HEK293 (cell line): ENCODE results near the gene AEBP2.

Experiments
- CTCF ChIA-PET: fragments of 350-600 bp; formaldehyde crosslinking; extraction: SDS; loops from one replicate; lab custom pipeline; 2021; ENCODE audit warnings: antibody characterized with exemption; lab: Yijun Ruan, JAX
- POLR2A ChIA-PET: fragments of 300-600 bp; formaldehyde crosslinking; extraction: SDS; loops from one replicate; lab custom pipeline; 2020; ENCODE audit warnings: antibody characterized with exemption, inconsistent platforms; lab: Yijun Ruan, JAX
- H3K27ac ChIP-seq: fragments of 200-500 bp; sonication (Bioruptor generic); 2 replicates; pipeline ENCODE4 v1.5.1; 2014; ENCODE audit warnings: low read depth, low read length, control low read depth, inconsistent platforms; ENCODE audit errors: extremely low read depth
- H3K36me3 ChIP-seq, 2 experiments: fragments of 200-500 bp in 1 of 2; sonication (Bioruptor generic) in 1 of 2; 1 replicate in 1 of 2; 2 replicates in 1 of 2; pipeline ENCODE4 v1.5.1; 2014 to 2017; ENCODE audit warnings: inconsistent platforms in 2 of 2, low read length in 2 of 2; ENCODE audit not compliant: control insufficient read depth in 2 of 2, insufficient read depth in 1 of 2
- H3K4me1 ChIP-seq: fragments of 200-500 bp; sonication (Bioruptor generic); 2 replicates; pipeline ENCODE4 v1.5.1; 2014; ENCODE audit warnings: mild to moderate bottlenecking, low read length, inconsistent platforms; ENCODE audit not compliant: control insufficient read depth, insufficient read depth
- H3K4me3 ChIP-seq: 2 replicates; pipeline ENCODE4 v1.5.1; 2011; ENCODE audit warnings: low read depth, mild to moderate bottlenecking, control low read depth, low read length, moderate library complexity
- H3K9me3 ChIP-seq: fragments of 200-500 bp; sonication (Bioruptor generic); 2 replicates; pipeline ENCODE4 v1.5.1; 2014; ENCODE audit warnings: low read depth, low read length, inconsistent platforms; ENCODE audit not compliant: control insufficient read depth, insufficient read depth
- GLIS2 ChIP-seq: fragments of 450-650 bp; formaldehyde crosslinking; IDR thresholded peaks from 2 replicates; pipeline ENCODE4 v1.5.1; 2016; ENCODE audit warnings: missing biosample characterization, missing genetic modification characterization
- HOXD13 ChIP-seq: sonication (generic); formaldehyde crosslinking; IDR thresholded peaks from 2 replicates; pipeline ENCODE4 v1.8.0; 2022; ENCODE audit warnings: missing genetic modification reagents, borderline replicate concordance
- KLF1 ChIP-seq: fragments of 450-650 bp; formaldehyde crosslinking; IDR thresholded peaks from 2 replicates; pipeline ENCODE4 v1.5.1; 2016; ENCODE audit warnings: missing biosample characterization, missing genetic modification characterization
- ZFP37 ChIP-seq: fragments of 450-650 bp; formaldehyde crosslinking; IDR thresholded peaks from 2 replicates; pipeline ENCODE4 v1.5.1; 2016; ENCODE audit warnings: missing biosample characterization, missing genetic modification characterization
- ZFP41 ChIP-seq: fragments of 450-650 bp; formaldehyde crosslinking; IDR thresholded peaks from 2 replicates; pipeline ENCODE4 v1.5.1; 2016; ENCODE audit warnings: missing biosample characterization, missing genetic modification characterization, borderline replicate concordance
- ZNF184 ChIP-seq: fragments of 450-650 bp; IDR thresholded peaks from 2 replicates; pipeline ENCODE4 v1.5.1; 2018; ENCODE audit warnings: missing biosample characterization, mild to moderate bottlenecking, missing genetic modification characterization
- ZNF311 ChIP-seq: fragments of 450-650 bp; formaldehyde crosslinking; IDR thresholded peaks from 2 replicates; pipeline ENCODE4 v1.5.1; 2017; ENCODE audit warnings: missing biosample characterization, missing genetic modification characterization, borderline replicate concordance
- ZNF324 ChIP-seq: fragments of 450-650 bp; formaldehyde crosslinking; IDR thresholded peaks from 2 replicates; pipeline ENCODE4 v1.5.1; 2016; ENCODE audit warnings: missing biosample characterization, missing genetic modification characterization
- ZNF335 ChIP-seq: fragments of 450-650 bp; formaldehyde crosslinking; conservative IDR thresholded peaks from 2 replicates; pipeline ENCODE4 v1.5.1; 2016; ENCODE audit warnings: missing biosample characterization, missing genetic modification characterization
- ZNF354C ChIP-seq: fragments of 450-650 bp; formaldehyde crosslinking; IDR thresholded peaks from 2 replicates; pipeline ENCODE4 v1.5.1; 2016; ENCODE audit warnings: missing biosample characterization, missing genetic modification characterization, low read depth, borderline replicate concordance
- ZNF404 ChIP-seq: fragments of 450-650 bp; formaldehyde crosslinking; IDR thresholded peaks from 2 replicates; pipeline ENCODE4 v1.5.1; 2017; ENCODE audit warnings: missing biosample characterization, missing genetic modification characterization
- ZNF423 ChIP-seq: fragments of 450-650 bp; formaldehyde crosslinking; IDR thresholded peaks from 2 replicates; pipeline ENCODE4 v1.5.1; 2016; ENCODE audit warnings: missing biosample characterization, missing genetic modification characterization
- ZNF426 ChIP-seq: fragments of 450-650 bp; formaldehyde crosslinking; IDR thresholded peaks from 2 replicates; pipeline ENCODE4 v1.5.1; 2017; ENCODE audit warnings: missing biosample characterization, missing genetic modification characterization, mild to moderate bottlenecking, inconsistent platforms, moderate library complexity
- ZNF473 ChIP-seq: fragments of 450-650 bp; formaldehyde crosslinking; IDR thresholded peaks from 2 replicates; pipeline ENCODE4 v1.5.1; 2017; ENCODE audit warnings: missing biosample characterization, missing genetic modification characterization
- ZNF558 ChIP-seq: fragments of 450-650 bp; formaldehyde crosslinking; IDR thresholded peaks from 2 replicates; pipeline ENCODE4 v1.5.1; 2016; ENCODE audit warnings: missing biosample characterization, missing genetic modification characterization
- ZNF707 ChIP-seq: fragments of 450-650 bp; formaldehyde crosslinking; IDR thresholded peaks from 2 replicates; pipeline ENCODE4 v1.5.1; 2016; ENCODE audit warnings: missing biosample characterization, missing genetic modification characterization
- ZSCAN23 ChIP-seq: fragments of 450-650 bp; formaldehyde crosslinking; IDR thresholded peaks from 2 replicates; pipeline ENCODE4 v1.5.1; 2016; ENCODE audit warnings: missing biosample characterization, missing genetic modification characterization
- TF ChIP-seq, protein P1 (sequence below): fragments of 450-650 bp; formaldehyde crosslinking; IDR thresholded peaks from 2 replicates; pipeline ENCODE4 v1.5.1; 2016; ENCODE audit warnings: missing biosample characterization, missing genetic modification characterization
- TF ChIP-seq, protein P2 (sequence below): fragments of 450-650 bp; formaldehyde crosslinking; IDR thresholded peaks from 2 replicates; pipeline ENCODE4 v1.5.1; 2017; ENCODE audit warnings: missing biosample characterization, missing genetic modification characterization
- TF ChIP-seq, protein P3 (sequence below): fragments of 450-650 bp; formaldehyde crosslinking; IDR thresholded peaks from 2 replicates; pipeline ENCODE4 v1.5.1; 2016; ENCODE audit warnings: missing biosample characterization, missing genetic modification characterization
- TF ChIP-seq, protein P4 (sequence below): fragments of 450-650 bp; formaldehyde crosslinking; IDR thresholded peaks from 2 replicates; pipeline ENCODE4 v1.5.1; 2016; ENCODE audit warnings: missing biosample characterization, missing genetic modification characterization

Gene AEBP2

DNA sequence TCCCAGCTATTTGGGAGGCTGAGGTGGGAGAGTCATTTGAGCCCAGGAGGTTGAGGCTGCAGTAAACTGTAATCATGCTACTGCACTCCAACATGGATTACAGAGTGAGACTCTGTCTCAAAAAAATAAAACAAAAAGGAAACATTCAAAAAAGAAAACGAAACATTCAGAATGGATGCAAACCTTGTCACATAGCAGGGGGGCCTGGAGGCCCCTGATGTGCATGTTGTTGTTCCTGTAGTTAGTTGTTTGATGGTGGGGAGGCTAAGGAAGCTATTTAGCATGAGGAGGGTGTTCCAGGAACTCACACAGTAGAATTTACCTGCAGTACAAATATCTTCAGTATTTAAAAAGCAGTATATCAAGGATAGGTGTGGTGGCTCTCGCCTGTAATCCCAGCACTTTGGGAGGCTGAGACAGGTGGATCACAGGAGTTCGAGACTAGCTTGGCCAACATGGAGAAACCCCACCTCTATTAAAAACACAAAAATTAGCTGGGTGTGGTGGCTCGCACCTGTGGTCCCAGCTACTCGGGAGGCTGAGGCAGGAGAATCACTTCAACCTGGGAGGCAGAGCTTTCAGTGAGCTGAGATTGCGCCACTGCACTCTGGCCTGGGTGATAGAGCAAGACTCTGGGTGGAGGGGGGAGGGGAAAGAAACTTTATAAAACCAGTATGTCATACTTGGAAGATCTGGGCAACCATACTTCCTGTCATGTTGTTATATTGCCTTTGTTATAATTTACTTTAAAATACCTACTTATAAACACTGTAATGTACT is 17.6 kb upstream of the AEBP2 start:
- Histone ChIP-seq H3K4me1 (no peaks in the 10 kb centered on the region), H3K9me3 (no peaks in the 10 kb centered on the region), H3K36me3 (no peaks in the 10 kb centered on the region), H3K27ac (no peak overlapping the region), H3K4me3 (no peak overlapping the region)
- ChIA-PET POLR2A (no interaction called here), CTCF (no interaction called here)
- TF ChIP-seq, protein P1, sequence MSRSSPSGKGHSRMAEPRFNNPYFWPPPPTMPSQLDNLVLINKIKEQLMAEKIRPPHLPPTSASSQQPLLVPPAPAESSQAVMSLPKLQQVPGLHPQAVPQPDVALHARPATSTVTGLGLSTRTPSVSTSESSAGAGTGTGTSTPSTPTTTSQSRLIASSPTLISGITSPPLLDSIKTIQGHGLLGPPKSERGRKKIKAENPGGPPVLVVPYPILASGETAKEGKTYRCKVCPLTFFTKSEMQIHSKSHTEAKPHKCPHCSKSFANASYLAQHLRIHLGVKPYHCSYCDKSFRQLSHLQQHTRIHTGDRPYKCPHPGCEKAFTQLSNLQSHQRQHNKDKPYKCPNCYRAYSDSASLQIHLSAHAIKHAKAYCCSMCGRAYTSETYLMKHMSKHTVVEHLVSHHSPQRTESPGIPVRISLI (tag by site-specific recombination), result no peak
- TF ChIP-seq ZNF404 (tag by site-specific recombination), result no peak
- no peak for TF ChIP-seq ZNF335 (tag by site-specific recombination)
- TF ChIP-seq, protein P2, sequence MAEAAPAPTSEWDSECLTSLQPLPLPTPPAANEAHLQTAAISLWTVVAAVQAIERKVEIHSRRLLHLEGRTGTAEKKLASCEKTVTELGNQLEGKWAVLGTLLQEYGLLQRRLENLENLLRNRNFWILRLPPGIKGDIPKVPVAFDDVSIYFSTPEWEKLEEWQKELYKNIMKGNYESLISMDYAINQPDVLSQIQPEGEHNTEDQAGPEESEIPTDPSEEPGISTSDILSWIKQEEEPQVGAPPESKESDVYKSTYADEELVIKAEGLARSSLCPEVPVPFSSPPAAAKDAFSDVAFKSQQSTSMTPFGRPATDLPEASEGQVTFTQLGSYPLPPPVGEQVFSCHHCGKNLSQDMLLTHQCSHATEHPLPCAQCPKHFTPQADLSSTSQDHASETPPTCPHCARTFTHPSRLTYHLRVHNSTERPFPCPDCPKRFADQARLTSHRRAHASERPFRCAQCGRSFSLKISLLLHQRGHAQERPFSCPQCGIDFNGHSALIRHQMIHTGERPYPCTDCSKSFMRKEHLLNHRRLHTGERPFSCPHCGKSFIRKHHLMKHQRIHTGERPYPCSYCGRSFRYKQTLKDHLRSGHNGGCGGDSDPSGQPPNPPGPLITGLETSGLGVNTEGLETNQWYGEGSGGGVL, result no peak
- TF ChIP-seq HOXD13 (CRISPR knock-in tag), result no peak
- TF ChIP-seq ZFP41, result no peak
- TF ChIP-seq ZNF473 (tag by site-specific recombination), result no peak
- TF ChIP-seq, protein P3, sequence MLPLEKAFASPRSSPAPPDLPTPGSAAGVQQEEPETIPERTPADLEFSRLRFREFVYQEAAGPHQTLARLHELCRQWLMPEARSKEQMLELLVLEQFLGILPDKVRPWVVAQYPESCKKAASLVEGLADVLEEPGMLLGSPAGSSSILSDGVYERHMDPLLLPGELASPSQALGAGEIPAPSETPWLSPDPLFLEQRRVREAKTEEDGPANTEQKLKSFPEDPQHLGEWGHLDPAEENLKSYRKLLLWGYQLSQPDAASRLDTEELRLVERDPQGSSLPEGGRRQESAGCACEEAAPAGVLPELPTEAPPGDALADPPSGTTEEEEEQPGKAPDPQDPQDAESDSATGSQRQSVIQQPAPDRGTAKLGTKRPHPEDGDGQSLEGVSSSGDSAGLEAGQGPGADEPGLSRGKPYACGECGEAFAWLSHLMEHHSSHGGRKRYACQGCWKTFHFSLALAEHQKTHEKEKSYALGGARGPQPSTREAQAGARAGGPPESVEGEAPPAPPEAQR (tag by site-specific recombination), result no peak
- no peak for TF ChIP-seq ZNF423 (tag by site-specific recombination)
- TF ChIP-seq ZNF558 (tag by site-specific recombination), result no peak
- no peak for TF ChIP-seq GLIS2 (tag by site-specific recombination)
- TF ChIP-seq KLF1 (tag by site-specific recombination), result no peak
- TF ChIP-seq ZSCAN23 (tag by site-specific recombination), result no peak
- no peak for TF ChIP-seq ZNF426 (tag by site-specific recombination)
- no peak for TF ChIP-seq ZNF324

DNA sequence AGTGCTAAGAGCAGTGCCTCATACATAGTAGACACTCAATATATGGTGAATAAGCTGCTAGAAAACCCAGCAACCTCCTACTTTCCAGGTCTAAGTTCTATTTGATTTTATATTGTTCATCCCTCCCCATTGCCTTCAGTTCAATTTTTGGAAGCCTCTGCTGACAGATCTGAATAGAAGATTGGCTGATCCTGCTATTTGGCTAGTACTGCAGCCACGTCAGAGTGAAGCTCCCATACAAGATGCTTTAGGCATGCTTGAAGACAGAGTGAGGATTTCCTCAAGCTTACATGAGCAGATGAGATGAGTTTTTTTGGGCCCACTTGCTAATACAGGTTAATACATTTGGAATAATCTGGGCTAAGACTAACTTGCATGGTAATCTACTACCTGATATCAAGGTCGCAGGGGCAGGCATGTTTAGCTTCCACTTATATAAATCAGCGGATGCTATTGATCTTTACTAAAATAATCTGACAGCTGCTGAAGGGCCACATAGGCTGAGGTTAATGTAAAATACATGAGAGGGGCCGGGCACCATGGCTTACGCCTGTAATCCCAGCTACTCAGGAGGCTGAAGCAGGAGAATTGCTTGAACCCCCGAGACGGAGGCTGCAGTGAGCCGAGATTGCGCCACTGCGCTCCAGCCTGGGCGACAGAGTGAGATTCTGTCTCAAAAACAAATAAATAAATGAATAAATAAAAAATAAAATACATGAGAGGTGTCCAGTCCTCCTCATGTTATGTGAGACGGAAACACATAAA is 15.9 kb upstream of the AEBP2 start:
- POLR2A ChIA-PET, result no interaction called here

More for the DNA sequence above, 15.9 kb upstream of the AEBP2 start:
- TF ChIP-seq ZNF707 (tag by site-specific recombination), result no peak
- no peak for TF ChIP-seq ZFP37 (tag by site-specific recombination)
- TF ChIP-seq ZNF354C (tag by site-specific recombination), result no peak
- no peak for TF ChIP-seq ZNF473 (tag by site-specific recombination)
- TF ChIP-seq, protein P4, sequence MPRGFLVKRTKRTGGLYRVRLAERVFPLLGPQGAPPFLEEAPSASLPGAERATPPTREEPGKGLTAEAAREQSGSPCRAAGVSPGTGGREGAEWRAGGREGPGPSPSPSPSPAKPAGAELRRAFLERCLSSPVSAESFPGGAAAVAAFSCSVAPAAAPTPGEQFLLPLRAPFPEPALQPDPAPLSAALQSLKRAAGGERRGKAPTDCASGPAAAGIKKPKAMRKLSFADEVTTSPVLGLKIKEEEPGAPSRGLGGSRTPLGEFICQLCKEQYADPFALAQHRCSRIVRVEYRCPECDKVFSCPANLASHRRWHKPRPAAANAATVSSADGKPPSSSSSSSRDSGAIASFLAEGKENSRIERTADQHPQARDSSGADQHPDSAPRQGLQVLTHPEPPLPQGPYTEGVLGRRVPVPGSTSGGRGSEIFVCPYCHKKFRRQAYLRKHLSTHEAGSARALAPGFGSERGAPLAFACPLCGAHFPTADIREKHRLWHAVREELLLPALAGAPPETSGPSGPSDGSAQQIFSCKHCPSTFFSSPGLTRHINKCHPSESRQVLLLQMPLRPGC (tag by site-specific recombination), result no peak
- TF ChIP-seq ZNF184 (tag by site-specific recombination), result no peak
- no peak for TF ChIP-seq ZNF311 (tag by site-specific recombination)
- H3K36me3 ChIP-seq, result no peaks in the 10 kb centered on the region
- no peak overlapping the region for H3K4me3 ChIP-seq
- CTCF ChIA-PET, result no interaction called here
- no peak overlapping the region for H3K27ac ChIP-seq
- H3K9me3 ChIP-seq, result no peaks in the 10 kb centered on the region
- no peaks in the 10 kb centered on the region for H3K4me1 ChIP-seq
